ENCODE results near the gene NCAN. TPM values are rescaled to one million over a fixed set of nuclear protein-coding genes. Genes with fewer than 3 reads are reported as not detected.

The NCAN gene
- total RNA-seq, 6 experiments from 2014 or later = 0.04 to 0.07 (median 0.06) TPM; not detected in 2

- no peaks in the 10 kb centered on the region for H3K9me3 ChIP-seq
- intact Hi-C loops (cut with DNase I) = loop anchor here in 1 of 2 donors (10.0 kb wide), 1 partner anchor 159 kb away; no protein-coding TSS in a partner anchor
- H3K4me1 ChIP-seq = peaks cover 0 to 10% (median 6%) of the 10 kb centered on the region in 4 donors
- no peaks in the 10 kb centered on the region for H3K27me3 ChIP-seq
- H3K36me3 ChIP-seq = peaks cover 0 to 10% (median 2%) of the 10 kb centered on the region in 4 donors
- DNase-seq (peak in 1 of 3 donors; percentile 34), ATAC-seq (peak; percentile 78 to 87 (median 82))
- no peak overlapping the region for H3K4me3 ChIP-seq
- TF ChIP-seq, protein P1, sequence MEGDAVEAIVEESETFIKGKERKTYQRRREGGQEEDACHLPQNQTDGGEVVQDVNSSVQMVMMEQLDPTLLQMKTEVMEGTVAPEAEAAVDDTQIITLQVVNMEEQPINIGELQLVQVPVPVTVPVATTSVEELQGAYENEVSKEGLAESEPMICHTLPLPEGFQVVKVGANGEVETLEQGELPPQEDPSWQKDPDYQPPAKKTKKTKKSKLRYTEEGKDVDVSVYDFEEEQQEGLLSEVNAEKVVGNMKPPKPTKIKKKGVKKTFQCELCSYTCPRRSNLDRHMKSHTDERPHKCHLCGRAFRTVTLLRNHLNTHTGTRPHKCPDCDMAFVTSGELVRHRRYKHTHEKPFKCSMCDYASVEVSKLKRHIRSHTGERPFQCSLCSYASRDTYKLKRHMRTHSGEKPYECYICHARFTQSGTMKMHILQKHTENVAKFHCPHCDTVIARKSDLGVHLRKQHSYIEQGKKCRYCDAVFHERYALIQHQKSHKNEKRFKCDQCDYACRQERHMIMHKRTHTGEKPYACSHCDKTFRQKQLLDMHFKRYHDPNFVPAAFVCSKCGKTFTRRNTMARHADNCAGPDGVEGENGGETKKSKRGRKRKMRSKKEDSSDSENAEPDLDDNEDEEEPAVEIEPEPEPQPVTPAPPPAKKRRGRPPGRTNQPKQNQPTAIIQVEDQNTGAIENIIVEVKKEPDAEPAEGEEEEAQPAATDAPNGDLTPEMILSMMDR (IDR thresholded peaks at IDR 0.05) = peak; percentile 52 to 61 (median 58)
- no peak for TF ChIP-seq POLR2A (IDR thresholded peaks at IDR 0.05)
- no peak overlapping the region for H3K27ac ChIP-seq
- WGBS (ENCODE audit: insufficient coverage, low coverage, low lambda C conversion rate, missing lambda C conversion rate) = 69% methylated on average over 2 of the region's 9 CpGs
These were observed 25.7 kb upstream of the NCAN start for GRCh38 chr19:19185853-19186740.

GRCh38 chr19:19186742-19187141, 25.0 kb upstream of the NCAN start:
- Histone ChIP-seq H3K4me1 (peaks cover 0 to 13% (median 7%) of the 10 kb centered on the region in 4 donors), H3K27ac (no peak overlapping the region), H3K9me3 (no peaks in the 10 kb centered on the region), H3K36me3 (peaks cover 0 to 10% (median 2%) of the 10 kb centered on the region in 4 donors), H3K27me3 (no peaks in the 10 kb centered on the region), H3K4me3 (no peak overlapping the region)
- 100% methylated on average over 1 of the region's 14 CpGs for whole genome bisulfite sequencing (ENCODE audit: insufficient coverage, low coverage, low lambda C conversion rate, missing lambda C conversion rate)
- ATAC-seq (no peak), DNase-seq (no peak)
- intact Hi-C loops (cut with DNase I) = loop anchor here in 1 of 2 donors (10.0 kb wide), 1 partner anchor 158 kb away; no protein-coding TSS in a partner anchor
- TF ChIP-seq POLR2A (IDR thresholded peaks at IDR 0.05) = no peak
- TF ChIP-seq, protein P1 (IDR thresholded peaks at IDR 0.05) = no peak

DNA sequence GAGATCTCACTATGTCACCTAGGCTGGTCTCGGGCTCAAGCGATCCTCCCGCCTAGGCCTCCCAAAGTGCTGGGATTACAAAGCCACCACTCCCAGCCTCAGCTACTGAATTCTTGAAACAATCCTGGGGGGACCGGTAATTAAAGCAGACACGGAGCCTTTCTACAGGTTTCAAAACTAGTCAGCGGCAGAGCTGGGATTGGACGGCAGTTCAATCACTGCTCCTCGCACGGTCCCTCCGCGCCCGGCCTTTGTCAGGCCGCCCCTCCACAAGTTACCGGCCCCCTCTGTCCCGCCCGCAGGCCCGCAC, 20.0 kb upstream of the NCAN start:
- TF ChIP-seq POLR2A (IDR thresholded peaks at IDR 0.05) = no peak
- TF ChIP-seq, protein P1 (IDR thresholded peaks at IDR 0.05) = no peak
- peak overlapping the region; percentile 99 to 100 (median 99) for H3K27ac ChIP-seq
- peaks cover 0 to 13% (median 8%) of the 10 kb centered on the region in 4 donors for H3K4me1 ChIP-seq
- intact Hi-C loops (cut with DNase I) = loop anchor here in 1 of 2 donors (10.0 kb wide), 1 partner anchor 303 kb away; no protein-coding TSS in a partner anchor
- no peaks in the 10 kb centered on the region for H3K9me3 ChIP-seq
- 10% methylated on average over 3 of the region's 17 CpGs for WGBS (ENCODE audit: insufficient coverage, low coverage, low lambda C conversion rate, missing lambda C conversion rate)
- H3K27me3 ChIP-seq = no peaks in the 10 kb centered on the region
- DNase-seq (no peak), ATAC-seq (no peak)
- peak overlapping the region; percentile 74 to 99 (median 99) for H3K4me3 ChIP-seq
- H3K36me3 ChIP-seq = no peaks in the 10 kb centered on the region

GRCh38 chr19:19192078-19192882, 19.5 kb upstream of the NCAN start, which contains the start of the genes BORCS8 and RFXANK:
Gene BORCS8, minus strand, starts transcription at chr19:19192152. Its CDS starts 35 bp downstream, at chr19:19192117.
Gene RFXANK, plus strand, starts transcription at chr19:19192258. Its CDS starts 1,689 bp downstream, at chr19:19193947.
- H3K36me3 ChIP-seq = no peaks in the 10 kb centered on the region
- H3K4me3 ChIP-seq = peak within 1 kb of the TSS; percentile 74 to 99 (median 99)

More at GRCh38 chr19:19192078-19192882, 19.5 kb upstream of the NCAN start, which contains the start of the genes BORCS8 and RFXANK:
- ATAC-seq (peak; percentile 93 to 97 (median 95)), DNase-seq (peak; percentile 99)
- intact Hi-C loops (cut with DNase I) = loop anchor here in 1 of 2 donors (10.0 kb wide), 1 partner anchor 303 kb away; no protein-coding TSS in a partner anchor
- Histone ChIP-seq H3K27ac (peak within 1 kb of the TSS; percentile 99 to 100 (median 99)), H3K4me1 (peaks cover 0 to 13% (median 8%) of the 10 kb centered on the region in 4 donors), H3K9me3 (no peaks in the 10 kb centered on the region), H3K27me3 (no peaks in the 10 kb centered on the region)
- TF ChIP-seq POLR2A (IDR thresholded peaks at IDR 0.05) = peak; percentile 61
- TF ChIP-seq, protein P1 (IDR thresholded peaks at IDR 0.05) = no peak
- 0% methylated on average over 17 of the region's 53 CpGs for WGBS (ENCODE audit: insufficient coverage, low coverage, low lambda C conversion rate, missing lambda C conversion rate)

Measured in right lobe of liver (tissue), 6 donors.